GM12878 (cell line): ENCODE results near the gene PGA4.

Source experiments
- BRCA1 ChIP-seq: IDR thresholded peaks from 2 replicates; pipeline ENCODE4 v1.6.1; 2011; ENCODE audit warnings: low read depth, low read length, improper control_type of control experiment
- CTCF ChIP-seq, 3 experiments: IDR thresholded peaks in 2 of 3; conservative IDR thresholded peaks in 1 of 3; 2 replicates each; pipeline ENCODE4 v1.5.1; 2011; ENCODE audit warnings: low read depth in 3 of 3, low read length in 3 of 3, mild to moderate bottlenecking in 3 of 3, control low read depth in 2 of 3, moderate library complexity in 2 of 3, inconsistent platforms in 1 of 3, mixed read lengths in 1 of 3; ENCODE audit not compliant: control insufficient read depth in 2 of 3, insufficient read depth in 1 of 3; ENCODE audit errors: extremely low read depth in 1 of 3
- EGR1 ChIP-seq, 2 experiments: IDR thresholded peaks; 1 replicate in 1 of 2; 2 replicates in 1 of 2; pipeline ENCODE4 v1.6.1; 2011 to 2012; ENCODE audit warnings: low read depth in 2 of 2, low read length in 2 of 2, borderline replicate concordance in 1 of 2, mild to moderate bottlenecking in 1 of 2, moderate library complexity in 1 of 2
- EZH2 ChIP-seq: IDR thresholded peaks from 2 replicates; pipeline ENCODE4 v1.6.1; 2012; ENCODE audit warnings: low read depth, mild to moderate bottlenecking, control low read depth, inconsistent platforms, low read length, borderline replicate concordance; ENCODE audit not compliant: control insufficient read depth
- GABPA ChIP-seq: IDR thresholded peaks from 2 replicates; pipeline ENCODE4 v1.6.1; 2014; ENCODE audit warnings: antibody characterized with exemption, low read depth, mild to moderate bottlenecking, inconsistent platforms
- HDGF ChIP-seq: fragments of 450-650 bp; IDR thresholded peaks from 2 replicates; pipeline ENCODE4 v1.6.1; 2016; ENCODE audit warnings: antibody characterized with exemption
- KDM1A ChIP-seq: fragments of 200-600 bp; sonication (generic); IDR thresholded peaks from 2 replicates; pipeline ENCODE4 v1.6.1; 2016; ENCODE audit warnings: borderline replicate concordance
- SKIL ChIP-seq: fragments of 450-650 bp; IDR thresholded peaks from 2 replicates; pipeline ENCODE4 v1.6.1; 2017; ENCODE audit warnings: mild to moderate bottlenecking, low read depth, inconsistent platforms; ENCODE audit not compliant: poor library complexity, severe bottlenecking
- SPI1 ChIP-seq: IDR thresholded peaks from 2 replicates; pipeline ENCODE4 v1.6.1; 2011; ENCODE audit warnings: low read depth, mild to moderate bottlenecking, low read length, moderate library complexity, borderline replicate concordance; ENCODE audit not compliant: insufficient read depth
- YY1 ChIP-seq: IDR thresholded peaks from 2 replicates; pipeline ENCODE4 v1.6.1; 2011; ENCODE audit warnings: low read depth, mild to moderate bottlenecking, low read length
- ZNF217 ChIP-seq: fragments of 450-650 bp; IDR thresholded peaks from 2 replicates; pipeline ENCODE4 v1.6.1; 2017; ENCODE audit warnings: antibody characterized with exemption, mild to moderate bottlenecking
- ZNF24 ChIP-seq: fragments of 450-650 bp; IDR thresholded peaks from 2 replicates; pipeline ENCODE4 v1.6.1; 2017; ENCODE audit warnings: antibody characterized with exemption, mild to moderate bottlenecking

GRCh38 chr11:61174273-61174672 is 47.9 kb upstream of the PGA4 start:
- TF ChIP-seq EGR1 (IDR thresholded peaks at IDR 0.05; ENCODE audit: borderline replicate concordance in 1 of 2, low read depth in 2 of 2, low read length in 2 of 2) = no peak
- no peak for TF ChIP-seq YY1
- no peak for TF ChIP-seq ZNF217
- TF ChIP-seq CTCF (IDR thresholded peaks at IDR 0.05 in 2 of 3, conservative IDR thresholded peaks at IDR 0.05 in 1 of 3; ENCODE audit: control insufficient read depth in 2 of 3, extremely low read depth in 1 of 3, insufficient read depth in 1 of 3, low read depth in 3 of 3, low read length in 3 of 3) = no peak
- TF ChIP-seq HDGF = no peak
- no peak for TF ChIP-seq KDM1A
- no peak for TF ChIP-seq BRCA1
- TF ChIP-seq SPI1 = no peak
- TF ChIP-seq EZH2 = no peak
- TF ChIP-seq ZNF24 = no peak
- no peak for TF ChIP-seq SKIL
- TF ChIP-seq GABPA = no peak
